ENCODE measurements around the gene SETD5.

SETD5 gene, protein sequence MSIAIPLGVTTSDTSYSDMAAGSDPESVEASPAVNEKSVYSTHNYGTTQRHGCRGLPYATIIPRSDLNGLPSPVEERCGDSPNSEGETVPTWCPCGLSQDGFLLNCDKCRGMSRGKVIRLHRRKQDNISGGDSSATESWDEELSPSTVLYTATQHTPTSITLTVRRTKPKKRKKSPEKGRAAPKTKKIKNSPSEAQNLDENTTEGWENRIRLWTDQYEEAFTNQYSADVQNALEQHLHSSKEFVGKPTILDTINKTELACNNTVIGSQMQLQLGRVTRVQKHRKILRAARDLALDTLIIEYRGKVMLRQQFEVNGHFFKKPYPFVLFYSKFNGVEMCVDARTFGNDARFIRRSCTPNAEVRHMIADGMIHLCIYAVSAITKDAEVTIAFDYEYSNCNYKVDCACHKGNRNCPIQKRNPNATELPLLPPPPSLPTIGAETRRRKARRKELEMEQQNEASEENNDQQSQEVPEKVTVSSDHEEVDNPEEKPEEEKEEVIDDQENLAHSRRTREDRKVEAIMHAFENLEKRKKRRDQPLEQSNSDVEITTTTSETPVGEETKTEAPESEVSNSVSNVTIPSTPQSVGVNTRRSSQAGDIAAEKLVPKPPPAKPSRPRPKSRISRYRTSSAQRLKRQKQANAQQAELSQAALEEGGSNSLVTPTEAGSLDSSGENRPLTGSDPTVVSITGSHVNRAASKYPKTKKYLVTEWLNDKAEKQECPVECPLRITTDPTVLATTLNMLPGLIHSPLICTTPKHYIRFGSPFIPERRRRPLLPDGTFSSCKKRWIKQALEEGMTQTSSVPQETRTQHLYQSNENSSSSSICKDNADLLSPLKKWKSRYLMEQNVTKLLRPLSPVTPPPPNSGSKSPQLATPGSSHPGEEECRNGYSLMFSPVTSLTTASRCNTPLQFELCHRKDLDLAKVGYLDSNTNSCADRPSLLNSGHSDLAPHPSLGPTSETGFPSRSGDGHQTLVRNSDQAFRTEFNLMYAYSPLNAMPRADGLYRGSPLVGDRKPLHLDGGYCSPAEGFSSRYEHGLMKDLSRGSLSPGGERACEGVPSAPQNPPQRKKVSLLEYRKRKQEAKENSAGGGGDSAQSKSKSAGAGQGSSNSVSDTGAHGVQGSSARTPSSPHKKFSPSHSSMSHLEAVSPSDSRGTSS (N-terminal part only)
- 90.2 to 174 (median 149) reads per million in 4 donors for total RNA-seq

GRCh38 chr3:9397332-9397905 lies at the start of gene SETD5:
Gene SETD5, plus strand, starts transcription at chr3:9397615. Its CDS starts 31,324 bp downstream, at chr3:9428939.
- DNase-seq, result peak; percentile 98 to 100 (median 99)

- DNase-seq, result no peak
Measured at GRCh38 chr3:9347887-9348286, 49.5 kb upstream of the SETD5 start.

GRCh38 chr3:9349321-9350117 lies 47.9 kb upstream of the SETD5 start:
- no peak for DNase-seq

DNA sequence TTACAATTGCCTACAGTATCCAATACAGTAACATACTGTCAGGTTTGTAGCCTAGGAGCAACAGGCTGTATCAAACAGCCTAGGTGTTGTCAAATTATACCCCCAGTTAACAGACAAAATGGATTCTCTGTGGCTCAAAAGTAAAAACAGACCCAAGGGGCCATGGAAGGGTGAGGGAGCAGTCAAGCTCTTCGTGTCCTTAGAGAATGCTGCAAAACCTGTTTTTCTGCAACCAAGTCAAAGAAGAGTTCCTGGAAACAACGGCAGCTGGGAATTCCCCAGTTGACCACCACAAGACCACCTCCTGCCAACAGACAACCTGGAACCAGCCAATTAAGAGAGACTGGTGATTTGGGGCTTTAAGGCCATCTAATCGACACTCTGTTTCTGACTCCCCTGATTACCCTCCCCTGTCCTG lies 45.7 kb upstream of the SETD5 start:
- no peak for DNase-seq

DNA sequence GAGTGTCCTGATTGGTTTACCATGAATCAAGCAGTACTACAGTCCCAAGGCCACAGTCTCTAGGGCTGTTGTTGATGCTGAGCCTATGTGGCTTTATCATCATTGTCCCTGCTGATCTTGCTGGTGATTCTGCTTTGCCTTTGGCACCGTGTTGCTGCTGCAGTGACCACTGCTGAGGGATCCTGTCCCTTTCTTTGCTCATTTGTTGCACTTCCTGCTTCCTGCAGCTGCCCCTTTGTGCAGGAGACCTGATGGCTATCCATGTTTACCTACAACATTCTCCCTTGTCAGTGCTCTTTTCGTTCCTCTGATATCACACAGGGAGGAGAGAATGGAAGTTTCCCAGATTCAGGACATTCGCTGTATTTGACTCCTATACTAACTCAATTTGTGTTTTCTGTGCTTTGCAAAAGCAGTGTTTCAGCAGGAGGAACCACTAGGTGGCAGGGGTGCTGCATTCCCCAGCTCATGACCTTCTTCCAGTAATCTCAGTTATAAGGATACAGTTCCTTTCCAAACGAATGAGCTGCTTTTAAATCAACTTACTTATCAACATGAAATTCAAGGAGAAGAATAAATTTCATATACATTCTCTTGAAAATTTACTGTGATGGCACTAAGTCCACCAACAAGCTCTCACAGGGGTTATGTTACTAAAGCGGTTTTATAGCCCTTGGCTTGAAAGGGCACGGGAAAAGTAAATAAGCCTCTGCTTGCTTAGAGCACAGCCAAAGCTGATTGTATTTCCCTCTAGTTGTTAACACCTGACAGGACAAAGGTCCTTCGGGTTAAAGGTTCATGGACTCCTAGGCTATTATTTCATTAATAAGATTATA lies 44.3 kb upstream of the SETD5 start:
- peak in 4 of 5 donors; percentile 31 to 59 (median 49) for DNase-seq

- DNase-seq, result no peak
Measured at GRCh38 chr3:9361691-9362388, 35.6 kb upstream of the SETD5 start.

DNA sequence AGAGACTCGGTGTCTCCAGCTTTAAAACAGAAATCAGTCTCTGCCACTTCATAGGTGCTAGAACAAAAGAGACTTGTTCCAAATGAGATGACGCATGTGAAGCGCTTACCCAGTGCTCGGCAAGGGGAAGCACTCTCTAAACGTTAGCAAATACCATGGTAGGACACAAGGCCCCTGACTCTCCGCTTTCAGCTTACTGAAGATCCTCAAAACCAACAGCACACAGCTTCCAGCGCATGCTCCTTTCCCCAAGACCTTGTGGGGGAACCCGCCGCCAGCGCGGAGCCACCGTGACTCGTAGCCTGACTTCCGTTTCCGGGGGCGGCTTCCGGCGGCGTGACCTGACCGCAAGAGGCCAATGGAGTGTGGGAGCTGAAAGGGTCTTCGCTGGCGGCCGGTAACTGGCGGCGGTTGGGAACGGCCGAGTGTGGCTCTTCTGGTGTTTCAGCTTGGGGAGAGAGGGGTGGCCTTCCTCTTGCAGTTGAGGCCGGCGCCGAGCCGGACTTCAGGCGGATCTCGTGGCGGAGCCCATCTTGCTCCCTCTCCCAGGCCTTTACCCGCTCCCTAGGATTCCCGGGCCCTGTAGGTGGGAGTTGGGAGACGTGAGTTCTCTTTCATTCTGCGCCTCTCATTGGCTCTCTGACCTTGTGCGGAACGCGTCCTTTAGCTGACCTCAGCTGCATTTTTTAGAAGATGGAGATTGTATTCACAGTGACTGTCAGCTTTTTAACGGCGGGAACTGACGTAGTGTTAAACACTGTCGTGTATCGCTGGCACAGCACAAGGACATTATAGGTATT lies 34.5 kb upstream of the SETD5 start, which contains the start of gene THUMPD3:
Gene THUMPD3, plus strand, starts transcription at position 324 of the 800 bp plus-strand sequence. CDS start 2,015 bp downstream, outside the sequence.
- DNase-seq, result peak; percentile 77 to 91 (median 85)

- DNase-seq, result no peak
Measured at GRCh38 chr3:9369508-9369907, 27.9 kb upstream of the SETD5 start.

DNA sequence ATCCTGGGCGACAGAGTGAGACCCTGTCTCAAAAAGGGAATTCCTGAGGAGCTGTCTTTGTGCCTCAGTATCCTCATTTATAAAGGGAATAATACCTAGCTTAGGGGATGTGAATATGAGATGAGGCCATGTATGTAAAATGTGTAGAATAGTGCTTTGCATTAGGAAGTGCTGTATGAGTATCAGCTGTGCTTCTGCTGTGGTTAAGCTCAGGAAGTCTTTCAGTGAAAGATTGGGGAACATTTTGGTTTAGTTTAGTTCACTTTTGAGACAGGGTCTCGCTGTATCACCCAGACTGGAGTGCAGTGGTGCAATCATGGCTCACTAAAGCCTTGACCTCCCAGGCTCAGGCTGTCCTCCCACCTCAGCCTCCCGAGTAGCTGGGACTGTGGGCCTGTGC lies 23.9 kb upstream of the SETD5 start:
- no peak for DNase-seq

DNA sequence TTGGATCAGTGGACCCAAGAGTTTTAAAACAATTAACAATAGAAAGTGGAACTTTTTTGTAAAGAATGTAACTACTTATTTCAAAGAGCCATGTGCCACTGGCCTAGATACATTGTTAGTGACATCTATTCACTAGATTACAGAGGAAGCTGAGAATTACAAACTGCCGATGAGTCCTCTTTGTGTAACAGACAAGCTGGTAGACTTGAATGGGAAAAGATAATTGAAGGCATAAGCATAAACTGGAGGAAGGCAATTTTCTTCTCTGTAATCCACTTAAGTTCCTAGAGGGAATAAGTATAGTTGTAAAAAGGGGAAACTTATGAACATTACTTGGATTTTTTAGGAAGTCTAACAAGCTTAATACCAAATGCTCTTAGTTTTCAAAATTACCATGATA lies 19.4 kb upstream of the SETD5 start:
- no peak for DNase-seq

DNA sequence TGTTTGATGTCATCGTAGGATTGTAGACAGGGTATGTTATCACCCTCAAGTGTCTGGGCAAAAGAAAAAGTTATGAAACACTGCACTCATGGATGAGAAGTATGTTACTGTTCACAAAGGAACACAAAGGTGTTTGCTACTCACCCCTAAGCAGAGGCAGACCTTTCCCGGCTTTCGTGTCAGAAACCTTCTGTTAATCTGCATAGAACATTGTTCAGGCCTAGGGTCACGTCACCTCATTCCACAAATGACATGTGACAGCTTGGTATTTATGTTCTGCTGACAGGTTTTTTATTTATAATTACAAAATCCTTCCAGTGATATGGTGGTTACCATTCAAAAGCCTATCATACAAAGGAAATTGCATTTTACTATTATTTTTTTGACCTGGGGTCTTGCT lies 18.1 kb upstream of the SETD5 start:
- no peak for DNase-seq

DNA sequence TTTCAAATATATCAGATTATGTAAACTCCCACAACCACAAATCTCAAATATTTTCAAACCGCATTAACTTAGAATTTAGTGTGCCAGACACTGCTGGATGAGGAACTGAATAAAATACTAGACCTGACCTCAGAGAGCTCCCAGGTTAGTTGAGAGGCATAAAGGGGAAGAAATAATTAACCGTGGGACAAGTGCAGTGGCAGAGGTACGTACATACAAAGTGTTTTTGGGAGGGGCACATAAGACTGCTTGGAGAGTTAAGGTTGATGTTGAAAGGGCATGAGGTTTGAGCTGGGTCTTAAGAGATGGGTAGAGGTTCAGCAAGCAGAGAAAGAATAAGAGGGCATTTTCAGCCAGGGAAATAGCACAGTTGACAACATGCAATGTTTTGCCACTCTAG lies 17.4 kb upstream of the SETD5 start:
- no peak for DNase-seq

- no peak for DNase-seq
Measured at GRCh38 chr3:9384141-9384828, 13.1 kb upstream of the SETD5 start.

DNA sequence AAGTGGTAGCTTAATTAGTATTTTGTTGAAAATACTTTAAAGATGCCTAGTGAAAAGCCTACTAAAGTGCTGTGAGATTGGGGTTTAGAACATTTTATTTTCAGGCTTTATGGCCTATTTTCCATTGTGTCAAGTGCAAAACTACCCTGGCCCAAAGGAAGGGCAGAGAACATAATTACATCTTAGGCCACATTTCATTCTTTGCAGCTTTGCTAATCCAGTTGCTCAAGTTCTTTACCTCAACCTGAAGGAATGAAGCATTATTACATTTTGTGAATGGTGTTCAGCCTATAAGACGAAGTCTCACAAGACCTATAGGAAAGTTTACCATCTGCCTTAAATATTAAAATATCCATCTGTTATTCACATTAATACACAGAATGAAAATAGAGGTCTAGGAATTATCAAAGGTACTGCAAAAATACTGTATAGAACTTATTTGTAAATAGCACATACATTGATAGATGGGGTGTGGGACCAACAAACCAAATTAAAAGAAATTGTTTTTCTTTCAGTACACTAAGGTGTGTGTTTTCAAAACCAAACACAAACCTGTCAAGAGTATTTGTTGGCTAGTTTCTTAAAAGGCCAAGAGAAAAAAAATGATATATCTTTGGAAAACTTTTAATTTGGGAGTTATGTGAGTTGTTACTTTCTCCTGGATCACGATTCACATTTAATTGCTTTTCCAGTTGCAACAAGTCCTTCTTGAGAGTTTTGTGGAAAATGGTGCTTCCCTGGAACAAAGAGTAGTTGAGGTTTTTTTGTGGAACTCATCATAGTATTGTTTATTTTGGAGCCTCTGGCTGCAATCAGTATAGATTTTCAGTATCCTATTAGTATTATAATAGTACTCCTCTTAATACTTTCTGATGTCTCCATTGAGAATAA lies 12.0 kb upstream of the SETD5 start:
- no peak for DNase-seq

DNA sequence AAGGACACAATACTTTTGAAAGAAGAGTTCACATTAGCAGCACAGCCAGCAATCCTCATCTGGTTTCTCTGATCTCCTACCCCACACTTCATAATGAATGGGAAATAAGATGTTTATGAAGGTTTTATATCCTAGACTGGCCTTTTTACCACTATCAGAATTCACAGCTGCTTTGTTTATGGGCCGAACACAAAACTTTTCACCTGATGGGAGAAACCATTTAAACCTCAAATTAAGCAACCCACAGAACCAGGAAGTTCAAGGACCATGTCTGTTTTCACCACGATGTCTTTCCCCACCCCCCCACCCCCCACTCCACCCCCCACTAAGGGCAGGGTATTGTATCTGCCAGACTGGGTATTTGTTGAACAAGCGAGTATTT lies 11.3 kb upstream of the SETD5 start:
- no peak for DNase-seq

DNA sequence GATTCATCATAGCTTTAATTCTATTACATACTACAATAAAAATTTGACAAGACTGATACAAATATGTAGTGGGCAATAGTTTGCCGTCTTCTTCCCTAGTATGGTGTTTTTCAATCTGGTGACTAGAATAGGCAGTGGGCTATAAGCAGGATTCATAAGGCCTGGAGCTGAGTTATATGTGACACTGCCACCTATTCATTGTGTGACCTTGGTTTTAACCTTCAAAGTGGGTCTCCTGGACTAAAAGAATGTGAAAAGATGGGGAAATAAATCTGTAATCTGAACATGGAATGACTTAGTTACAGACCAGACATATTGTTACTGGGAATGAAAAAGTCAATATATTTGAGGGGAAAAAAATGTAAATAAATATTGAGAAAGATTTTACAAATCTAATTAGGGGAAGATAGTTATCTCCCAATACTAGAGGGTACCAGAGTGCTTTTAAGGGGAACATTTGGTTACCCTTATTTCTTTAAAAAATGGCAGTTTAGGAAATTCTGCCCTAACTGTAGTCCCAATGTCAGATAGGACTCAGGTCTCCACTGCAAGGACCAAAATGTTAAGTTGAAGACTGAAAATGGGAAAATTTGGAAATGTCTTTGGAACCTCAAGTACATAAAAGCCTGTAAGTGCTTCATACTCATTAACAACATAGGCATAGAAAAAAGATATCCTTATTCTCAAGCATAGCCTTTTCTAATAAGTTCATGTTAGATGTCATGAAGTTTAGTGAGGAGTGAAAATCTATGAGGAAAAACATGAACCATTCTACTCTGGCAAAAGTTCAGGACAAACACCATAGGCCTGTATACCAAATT lies 10.7 kb upstream of the SETD5 start:
- no peak for DNase-seq

- DNase-seq, result no peak
Measured at GRCh38 chr3:9387322-9387655, 10.1 kb upstream of the SETD5 start.
